ENCODE measurements around the gene MMP25.

Gene MMP25

GRCh38 chr16:3008690-3009037 is 37.7 kb upstream of the MMP25 start:
- FAIRE-seq (no peak), DNase-seq (ENCODE audit: insufficient read length, low spot score) (no peak)
- TF ChIP-seq POLR2AphosphoS5 (IDR thresholded peaks at IDR 0.05; ENCODE audit: low read depth, low read length) (no peak), POLR2A (IDR thresholded peaks at IDR 0.05; ENCODE audit: low read depth, low read length) (no peak), PAX5 (IDR thresholded peaks at IDR 0.05; ENCODE audit: insufficient read depth, low read length, severe bottlenecking) (no peak), SPI1 (IDR thresholded peaks at IDR 0.05; ENCODE audit: low read depth, low read length) (no peak), POU2F2 (IDR thresholded peaks at IDR 0.05; ENCODE audit: low read depth, low read length) (no peak), TAF1 (IDR thresholded peaks at IDR 0.05; ENCODE audit: low read depth, low read length) (no peak)

GRCh38 chr16:3009568-3010390 is 36.6 kb upstream of the MMP25 start:
- no peak for FAIRE-seq
- no peak for DNase-seq (ENCODE audit: insufficient read length, low spot score)
- no peak for TF ChIP-seq POLR2A (IDR thresholded peaks at IDR 0.05; ENCODE audit: low read depth, low read length)
- TF ChIP-seq PAX5 (IDR thresholded peaks at IDR 0.05; ENCODE audit: insufficient read depth, low read length, severe bottlenecking), result no peak
- no peak for TF ChIP-seq TAF1 (IDR thresholded peaks at IDR 0.05; ENCODE audit: low read depth, low read length)
- TF ChIP-seq POU2F2 (IDR thresholded peaks at IDR 0.05; ENCODE audit: low read depth, low read length), result no peak
- no peak for TF ChIP-seq POLR2AphosphoS5 (IDR thresholded peaks at IDR 0.05; ENCODE audit: low read depth, low read length)
- no peak for TF ChIP-seq SPI1 (IDR thresholded peaks at IDR 0.05; ENCODE audit: low read depth, low read length)

GRCh38 chr16:3010510-3010909 is 35.9 kb upstream of the MMP25 start:
- DNase-seq (ENCODE audit: insufficient read length, low spot score), result no peak
- TF ChIP-seq POLR2A (IDR thresholded peaks at IDR 0.05; ENCODE audit: low read depth, low read length) (no peak), PAX5 (IDR thresholded peaks at IDR 0.05; ENCODE audit: insufficient read depth, low read length, severe bottlenecking) (no peak), POU2F2 (IDR thresholded peaks at IDR 0.05; ENCODE audit: low read depth, low read length) (no peak), TAF1 (IDR thresholded peaks at IDR 0.05; ENCODE audit: low read depth, low read length) (no peak), SPI1 (IDR thresholded peaks at IDR 0.05; ENCODE audit: low read depth, low read length) (no peak), POLR2AphosphoS5 (IDR thresholded peaks at IDR 0.05; ENCODE audit: low read depth, low read length) (no peak)
- no peak for FAIRE-seq

- TF ChIP-seq POLR2A (IDR thresholded peaks at IDR 0.05; ENCODE audit: low read depth, low read length) (no peak), POLR2AphosphoS5 (IDR thresholded peaks at IDR 0.05; ENCODE audit: low read depth, low read length) (no peak), TAF1 (IDR thresholded peaks at IDR 0.05; ENCODE audit: low read depth, low read length) (no peak), POU2F2 (IDR thresholded peaks at IDR 0.05; ENCODE audit: low read depth, low read length) (no peak), SPI1 (IDR thresholded peaks at IDR 0.05; ENCODE audit: low read depth, low read length) (no peak)
- no peak for FAIRE-seq
- DNase-seq (ENCODE audit: insufficient read length, low spot score), result no peak
Measured at GRCh38 chr16:3012246-3012645, 34.1 kb upstream of the MMP25 start.

- no peak for DNase-seq (ENCODE audit: insufficient read length, low spot score)
- FAIRE-seq, result no peak
- no peak for TF ChIP-seq TAF1 (IDR thresholded peaks at IDR 0.05; ENCODE audit: low read depth, low read length)
- TF ChIP-seq POLR2AphosphoS5 (IDR thresholded peaks at IDR 0.05; ENCODE audit: low read depth, low read length), result no peak
- TF ChIP-seq PAX5 (IDR thresholded peaks at IDR 0.05; ENCODE audit: insufficient read depth, low read length, severe bottlenecking), result no peak
- TF ChIP-seq POU2F2 (IDR thresholded peaks at IDR 0.05; ENCODE audit: low read depth, low read length), result no peak
- TF ChIP-seq SPI1 (IDR thresholded peaks at IDR 0.05; ENCODE audit: low read depth, low read length), result no peak
Measured at GRCh38 chr16:3012828-3013420, 33.4 kb upstream of the MMP25 start, which contains the start of gene CLDN9. Gene CLDN9 (plus strand): TSS chr16:3012923. CDS start chr16:3013363, 440 bp downstream.

- DNase-seq (ENCODE audit: insufficient read length, low spot score) (no peak), FAIRE-seq (no peak)
- no peak for TF ChIP-seq POU2F2 (IDR thresholded peaks at IDR 0.05; ENCODE audit: low read depth, low read length)
- TF ChIP-seq TAF1 (IDR thresholded peaks at IDR 0.05; ENCODE audit: low read depth, low read length), result no peak
- no peak for TF ChIP-seq POLR2AphosphoS5 (IDR thresholded peaks at IDR 0.05; ENCODE audit: low read depth, low read length)
- TF ChIP-seq SPI1 (IDR thresholded peaks at IDR 0.05; ENCODE audit: low read depth, low read length), result no peak
- TF ChIP-seq POLR2A (IDR thresholded peaks at IDR 0.05; ENCODE audit: low read depth, low read length), result no peak
- no peak for TF ChIP-seq PAX5 (IDR thresholded peaks at IDR 0.05; ENCODE audit: insufficient read depth, low read length, severe bottlenecking)
Measured at GRCh38 chr16:3013491-3013951, 32.8 kb upstream of the MMP25 start.

GRCh38 chr16:3013998-3014690 is 32.2 kb upstream of the MMP25 start:
- no peak for TF ChIP-seq POLR2AphosphoS5 (IDR thresholded peaks at IDR 0.05; ENCODE audit: low read depth, low read length)
- no peak for TF ChIP-seq POLR2A (IDR thresholded peaks at IDR 0.05; ENCODE audit: low read depth, low read length)
- no peak for TF ChIP-seq TAF1 (IDR thresholded peaks at IDR 0.05; ENCODE audit: low read depth, low read length)
- no peak for TF ChIP-seq POU2F2 (IDR thresholded peaks at IDR 0.05; ENCODE audit: low read depth, low read length)
- no peak for TF ChIP-seq SPI1 (IDR thresholded peaks at IDR 0.05; ENCODE audit: low read depth, low read length)
- TF ChIP-seq PAX5 (IDR thresholded peaks at IDR 0.05; ENCODE audit: insufficient read depth, low read length, severe bottlenecking), result no peak
- DNase-seq (ENCODE audit: insufficient read length, low spot score) (no peak), FAIRE-seq (no peak)

GRCh38 chr16:3014971-3015370 is 31.4 kb upstream of the MMP25 start:
- TF ChIP-seq POLR2A (IDR thresholded peaks at IDR 0.05; ENCODE audit: low read depth, low read length), result no peak
- no peak for TF ChIP-seq POU2F2 (IDR thresholded peaks at IDR 0.05; ENCODE audit: low read depth, low read length)
- no peak for TF ChIP-seq POLR2AphosphoS5 (IDR thresholded peaks at IDR 0.05; ENCODE audit: low read depth, low read length)
- no peak for TF ChIP-seq PAX5 (IDR thresholded peaks at IDR 0.05; ENCODE audit: insufficient read depth, low read length, severe bottlenecking)
- TF ChIP-seq TAF1 (IDR thresholded peaks at IDR 0.05; ENCODE audit: low read depth, low read length), result no peak
- TF ChIP-seq SPI1 (IDR thresholded peaks at IDR 0.05; ENCODE audit: low read depth, low read length), result no peak
- FAIRE-seq, result no peak

More at GRCh38 chr16:3014971-3015370, 31.4 kb upstream of the MMP25 start:
- no peak for DNase-seq (ENCODE audit: insufficient read length, low spot score)

All from GM12891 (cell line).